Limb (tissue), 2 donors: ENCODE measurements around the gene UBE2R2.
"Not testable (repeated sequence)": the region's sequence is repeated elsewhere in the genome, so short reads cannot be mapped to it uniquely, and the experiment has no call there.

Experiments used
- DNase-seq, 2 donors: peaks; one replicate each; pipeline ENCODE4 v3.0.0-alpha.2; 2016; ENCODE audit errors: extremely low spot score in 2 of 2

UBE2R2 gene

GRCh38 chr9:33837138-33837537, 20.2 kb downstream of the UBE2R2 start:
- no peak for DNase-seq

GRCh38 chr9:33840381-33840780, 23.4 kb downstream of the UBE2R2 start:
- no peak for DNase-seq

- DNase-seq, result no peak
These were observed 26.5 kb downstream of the UBE2R2 start for GRCh38 chr9:33843312-33843961.

- DNase-seq, result no peak
These were observed 29.3 kb downstream of the UBE2R2 start for GRCh38 chr9:33846231-33846630.

- not testable (repeated sequence) for DNase-seq
These were observed 30.9 kb downstream of the UBE2R2 start for GRCh38 chr9:33847894-33848205.

- no peak for DNase-seq
These were observed 33.3 kb downstream of the UBE2R2 start for GRCh38 chr9:33850267-33850629.

- DNase-seq, result no peak
These were observed 33.7 kb downstream of the UBE2R2 start for GRCh38 chr9:33850677-33851076.

- DNase-seq, result no peak
These were observed 34.3 kb downstream of the UBE2R2 start for GRCh38 chr9:33851301-33851700.

- DNase-seq, result peak; percentile 43
These were observed 35.4 kb downstream of the UBE2R2 start for GRCh38 chr9:33852216-33852826.

GRCh38 chr9:33856247-33856646, 39.3 kb downstream of the UBE2R2 start:
- DNase-seq, result no peak

- DNase-seq, result no peak
These were observed 41.5 kb downstream of the UBE2R2 start for GRCh38 chr9:33858423-33858822.

- DNase-seq, result no peak
These were observed 43.4 kb downstream of the UBE2R2 start for GRCh38 chr9:33860200-33860871.

- DNase-seq, result no peak
These were observed 45.0 kb downstream of the UBE2R2 start for GRCh38 chr9:33861917-33862453.

GRCh38 chr9:33863027-33863426, 46.1 kb downstream of the UBE2R2 start:
- not testable (repeated sequence) for DNase-seq

- DNase-seq, result peak; percentile 49 to 54
These were observed 50.9 kb downstream of the UBE2R2 start for GRCh38 chr9:33867747-33868439.

- peak in 1 of 2 donors; percentile 81 for DNase-seq
These were observed 51.5 kb downstream of the UBE2R2 start for GRCh38 chr9:33868440-33868973.

- DNase-seq, result not testable (repeated sequence)
These were observed 52.3 kb downstream of the UBE2R2 start for GRCh38 chr9:33869243-33869642.

- no peak for DNase-seq
These were observed 60.9 kb downstream of the UBE2R2 start for GRCh38 chr9:33877727-33878489.

- DNase-seq, result no peak
These were observed 61.9 kb downstream of the UBE2R2 start for GRCh38 chr9:33878691-33879366.
